ENCODE data around the gene CRIM1. TPM values are rescaled to one million over a fixed set of nuclear protein-coding genes. Genes with fewer than 3 reads are reported as not detected.

The CRIM1 gene
- total and polyA plus RNA-seq, 2 of the 8 experiments (the other 6 are each of a cell fraction or from before 2014, with no cell fraction given) = 9.4 to 28.4 TPM

DNA sequence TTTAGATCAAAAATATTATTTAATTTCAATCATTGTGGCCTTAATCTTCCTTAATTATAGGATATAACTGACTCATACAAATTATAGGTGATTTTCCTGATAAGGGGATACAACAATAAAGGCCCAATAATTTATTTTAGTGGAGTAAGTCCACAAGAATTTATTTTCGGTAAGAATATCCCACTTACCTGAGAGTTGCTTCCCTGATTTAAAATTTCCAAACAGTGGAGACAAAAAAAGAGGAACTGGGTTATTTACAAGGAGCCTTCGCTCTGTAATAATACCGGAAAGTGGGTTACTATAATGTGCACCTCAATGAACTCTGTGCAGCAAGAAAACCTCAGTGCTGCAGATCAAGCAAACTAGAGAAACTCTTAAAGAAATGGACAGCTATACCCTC lies 200.2 kb downstream of the CRIM1 start:
- no peak overlapping the region for H3K27ac ChIP-seq (ENCODE audit: low read depth, low read length)
- H3K4ac ChIP-seq (replicated peaks; ENCODE audit: insufficient read length, low read depth, low read length) = no peak overlapping the region
- H2AFZ ChIP-seq (ENCODE audit: low read length) = no peak overlapping the region
- no peak overlapping the region for H4K8ac ChIP-seq (ENCODE audit: extremely low read depth, insufficient read depth, low read length)
- H3K4me1 ChIP-seq (replicated peaks in 1 of 4; ENCODE audit: control insufficient read depth in 3 of 4, insufficient read depth in 4 of 4, low read length in 3 of 4) = peaks cover 0 to 7% (median 2%) of the 10 kb centered on the region in 4 experiments; a peak in 3 of 7 replicates
- H2BK20ac ChIP-seq (ENCODE audit: low read length) = no peak overlapping the region
- DNase-seq (ENCODE audit: low read depth in 1 of 2, low spot score in 2 of 2) = no peak
- H3K27me3 ChIP-seq (replicated peaks in 1 of 4; ENCODE audit: control insufficient read depth in 3 of 4, extremely low read depth in 1 of 4, insufficient read depth in 3 of 4, low read length in 3 of 4) = no peaks in the 10 kb centered on the region
- no peaks in the 10 kb centered on the region for H3K79me1 ChIP-seq (ENCODE audit: low read depth, low read length)
- peaks cover 0 to 5% (median 2%) of the 10 kb centered on the region in 4 experiments; a peak in 4 of 8 replicates for H3K36me3 ChIP-seq (ENCODE audit: control insufficient read depth in 2 of 4, insufficient read depth in 4 of 4, low read length in 3 of 4)
- H3K4me2 ChIP-seq (ENCODE audit: insufficient read depth in 1 of 2, low read depth in 2 of 2, low read length in 2 of 2) = no peak overlapping the region
- H2BK15ac ChIP-seq (ENCODE audit: low read length) = no peak overlapping the region
- no peak overlapping the region for H2BK120ac ChIP-seq (replicated peaks; ENCODE audit: low read depth, low read length)
- H4K5ac ChIP-seq (ENCODE audit: insufficient read length, low read depth, low read length) = no peak overlapping the region
- CTCF ChIA-PET (ENCODE audit: partially characterized antibody) = interaction anchor here (0.8 to 2.1 kb wide), 9 partner anchors 10 to 235 kb away, joined by 3 to 14 read pairs (median 3); no protein-coding TSS in a partner anchor
- no peak overlapping the region for H2BK5ac ChIP-seq (ENCODE audit: low read depth, low read length)
- no peak overlapping the region for H3K4me3 ChIP-seq (ENCODE audit: extremely low read depth in 1 of 4, insufficient read depth in 2 of 4, low read depth in 3 of 4, low read length in 4 of 4)
- 95% methylated on average over 3 of the region's 3 CpGs; no CpG with 5 or more reads in 1 of the 2 experiments for WGBS, 2 experiments (ENCODE audit: extremely low coverage in 1 of 2, insufficient coverage in 1 of 2, insufficient read length in 1 of 2, insufficient replicate concordance in 2 of 2, low coverage in 1 of 2, low lambda C conversion rate in 2 of 2, missing lambda C conversion rate in 1 of 2)
- H3K18ac ChIP-seq (ENCODE audit: extremely low read depth, low read length) = no peak overlapping the region
- H3K23ac ChIP-seq (ENCODE audit: insufficient read length) = no peak overlapping the region
- no peak for FAIRE-seq
- H4K20me1 ChIP-seq (replicated peaks in 1 of 2; ENCODE audit: control insufficient read depth in 1 of 2, insufficient read depth in 2 of 2, low read length in 2 of 2) = peaks cover 0 to 1% of the 10 kb centered on the region in 2 experiments
- H3K14ac ChIP-seq (ENCODE audit: insufficient read length) = no peak overlapping the region
- H3K23me2 ChIP-seq (ENCODE audit: low read depth, low read length) = no peaks in the 10 kb centered on the region
- TF ChIP-seq PHF8 (conservative IDR thresholded peaks at IDR 0.05; ENCODE audit: low read depth, low read length) = no peak
- no peak for TF ChIP-seq EZH2 (IDR thresholded peaks at IDR 0.05; ENCODE audit: low read depth, low read length, severe bottlenecking)
- no peak for TF ChIP-seq SRF (IDR thresholded peaks at IDR 0.05; ENCODE audit: low read depth, low read length)
- H3K9ac ChIP-seq (replicated peaks in 1 of 4; ENCODE audit: extremely low read depth in 1 of 4, low read depth in 3 of 4, low read length in 3 of 4) = no peak overlapping the region
- H2AK5ac ChIP-seq (ENCODE audit: low read depth, low read length) = no peak overlapping the region
- no peak overlapping the region for H2BK12ac ChIP-seq (ENCODE audit: low read depth, low read length)
- no peaks in the 10 kb centered on the region for H3K9me3 ChIP-seq (ENCODE audit: insufficient read depth in 2 of 2, low read depth in 1 of 2, low read length in 1 of 2)
- POLR2A ChIA-PET (ENCODE audit: partially characterized antibody) = interaction anchor here (0.8 to 0.9 kb wide), 2 partner anchors 24 to 108 kb away, joined by 3 to 4 read pairs; no protein-coding TSS in a partner anchor
- H3K79me2 ChIP-seq (ENCODE audit: control insufficient read depth in 1 of 2, insufficient read depth in 2 of 2, low read length in 2 of 2) = no peaks in the 10 kb centered on the region
- no peak overlapping the region for H4K91ac ChIP-seq (replicated peaks; ENCODE audit: insufficient read length, low read length)
- no peak overlapping the region for H3K56ac ChIP-seq (replicated peaks; ENCODE audit: insufficient read length, low read depth, low read length)
